T-cell (primary cell): ENCODE results near the gene KATNIP. TPM values are rescaled to one million over a fixed set of nuclear protein-coding genes. Genes with fewer than 3 reads are reported as not detected.

Experiments used
- ATAC-seq, 4 experiments: fragments of 200-7000 bp in 3 of 4; fragments of 150-1000 bp in 1 of 4; cut with Tn5 transposase; replicated peaks in 1 of 4; 1 replicate in 3 of 4; 2 replicates in 1 of 4; pipeline ENCODE4 v1.10.0; 2021; ENCODE audit warnings: moderate library complexity in 3 of 4, mild to moderate bottlenecking in 2 of 4, moderate number of reproducible peaks in 1 of 4
- CTCF ChIA-PET, 2 donors: fragments of 300-600 bp; sonication (Branson Sonifier 250); formaldehyde crosslinking; loops; one replicate each; lab custom pipeline; 2022; ENCODE audit warnings: antibody characterized with exemption in 2 of 2; lab: Charles Lee
- POLR2A ChIA-PET, 2 donors: fragments of 300-600 bp; sonication (Branson Sonifier 250); formaldehyde crosslinking; loops; one replicate each; lab custom pipeline; 2022; ENCODE audit warnings: antibody characterized with exemption in 2 of 2; lab: Charles Lee
- DNase-seq, 35 experiments: peaks; one replicate each; pipeline versions ENCODE4 v3.0.0 to v3.0.0-alpha.2; 2013 to 2023
- H3K27ac ChIP-seq: one replicate; pipeline ENCODE4 v1.5.1; 2013; ENCODE audit warnings: low read length
- H3K27me3 ChIP-seq, 2 experiments: replicated peaks in 1 of 2; 1 replicate in 1 of 2; 2 replicates in 1 of 2; pipeline versions ENCODE4 v1.6.1 to v1.7.0; 2013; ENCODE audit warnings: low read length in 1 of 2, mixed read lengths in 1 of 2; ENCODE audit not compliant: control insufficient read depth in 2 of 2, insufficient read depth in 2 of 2; ENCODE audit errors: extremely low read depth in 1 of 2
- H3K36me3 ChIP-seq, 2 donors: 1 replicate in 1 of 2; 2 replicates in 1 of 2; pipeline versions ENCODE4 v1.6.1 to v1.7.0; 2013; ENCODE audit warnings: low read length in 1 of 2; ENCODE audit not compliant: control insufficient read depth in 2 of 2, insufficient read depth in 1 of 2; ENCODE audit errors: extremely low read depth in 1 of 2
- H3K4me1 ChIP-seq, 2 experiments: 1 replicate in 1 of 2; 2 replicates in 1 of 2; pipeline versions ENCODE4 v1.6.1 to v1.7.0; 2013; ENCODE audit warnings: low read length in 2 of 2, mixed read lengths in 1 of 2; ENCODE audit not compliant: insufficient read depth in 2 of 2, control insufficient read depth in 1 of 2; ENCODE audit errors: extremely low read depth in 1 of 2
- H3K4me3 ChIP-seq, 2 donors: 1 replicate in 1 of 2; 2 replicates in 1 of 2; pipeline versions ENCODE4 v1.5.1 to v1.7.0; 2013; ENCODE audit warnings: mild to moderate bottlenecking in 2 of 2, low read length in 1 of 2, moderate library complexity in 1 of 2; ENCODE audit not compliant: control insufficient read depth in 1 of 2; ENCODE audit errors: extremely low read depth in 1 of 2
- H3K9me3 ChIP-seq: 2 replicates; pipeline ENCODE4 v1.7.0; 2013
- H3K27ac Mint-ChIP-seq, 2 donors: one replicate each; pipeline ENCODE4 v1.8.0; 2020 to 2021; ENCODE audit warnings: mild to moderate bottlenecking in 2 of 2, mixed read lengths in 2 of 2
- H3K27me3 Mint-ChIP-seq, 2 donors: one replicate each; pipeline ENCODE4 v1.8.0; 2021 to 2022; ENCODE audit warnings: mixed read lengths in 2 of 2
- H3K36me3 Mint-ChIP-seq: one replicate; pipeline ENCODE4 v1.8.0; 2021; ENCODE audit warnings: mixed read lengths
- H3K4me1 Mint-ChIP-seq, 3 donors: one replicate each; pipeline ENCODE4 v1.8.0; 2020 to 2022; ENCODE audit warnings: mixed read lengths in 3 of 3, mild to moderate bottlenecking in 1 of 3
- H3K4me3 Mint-ChIP-seq, 3 donors: one replicate each; pipeline ENCODE4 v1.8.0; 2020 to 2022; ENCODE audit warnings: mild to moderate bottlenecking in 3 of 3, mixed read lengths in 3 of 3, moderate library complexity in 3 of 3
- H3K9me3 Mint-ChIP-seq, 3 donors: one replicate each; pipeline ENCODE4 v1.8.0; 2020 to 2022; ENCODE audit warnings: mixed read lengths in 3 of 3
- WGBS: methylation state at CpG from one replicate; pipeline ENCODE4 v1.1.5; 2013; ENCODE audit warnings: missing lambda C conversion rate; ENCODE audit not compliant: insufficient coverage; 5-methylcytosine and 5-hydroxymethylcytosine counted together
- total RNA-seq, 35 experiments: library from RNA in 6 of 35; stranded (reverse) in 6 of 35; fragments of 120-200 nt in 1 of 35; gene quantifications; one replicate each; pipeline versions ENCODE4 v1.2.1 to v1.2.4 and lab custom pipeline; 2013 to 2026

Gene KATNIP
- total RNA-seq, 5 donors from 2014 or later (not counting 1 experiment from before 2014, with no cell fraction given): 14.6 to 26.8 (median 18.7) TPM

DNA sequence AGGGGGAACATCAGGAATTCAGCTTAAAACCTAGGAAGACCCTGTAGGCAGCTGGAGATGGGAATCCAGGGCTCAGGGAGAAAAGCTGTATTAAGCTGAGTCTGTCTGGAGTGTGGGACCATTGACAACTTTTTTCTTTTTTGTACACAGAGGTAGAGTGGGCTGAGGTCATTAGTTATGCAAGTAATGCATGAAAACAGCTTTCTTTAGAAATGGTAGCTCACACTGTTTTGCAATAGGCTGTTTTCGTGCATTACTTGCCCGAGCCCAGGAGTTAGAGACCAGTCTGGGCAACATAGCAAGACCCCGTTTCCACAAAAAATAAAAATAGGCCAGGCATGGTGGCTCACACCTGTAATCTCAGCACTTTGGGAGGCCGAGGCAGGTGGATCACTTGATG lies 46.5 kb downstream of the KATNIP start:
- Histone ChIP-seq H3K27me3 (no peaks in the 10 kb centered on the region), H3K4me3 (no peak overlapping the region), H3K36me3 (no peaks in the 10 kb centered on the region), H3K27ac (no peak overlapping the region), H3K4me1 (no peaks in the 10 kb centered on the region), H3K9me3 (no peaks in the 10 kb centered on the region)
- Mint-ChIP-seq H3K4me1 (no peaks in the 10 kb centered on the region), H3K4me3 (no peak overlapping the region), H3K27me3 (no peaks in the 10 kb centered on the region), H3K27ac (no peak overlapping the region), H3K9me3 (no peaks in the 10 kb centered on the region), H3K36me3 (peaks cover 23% of the 10 kb centered on the region)
- ChIA-PET POLR2A (no interaction called here), CTCF (no interaction called here)
- no peak for DNase-seq
- no peak for ATAC-seq
- 96% methylated on average over 4 of the region's 4 CpGs for WGBS

DNA sequence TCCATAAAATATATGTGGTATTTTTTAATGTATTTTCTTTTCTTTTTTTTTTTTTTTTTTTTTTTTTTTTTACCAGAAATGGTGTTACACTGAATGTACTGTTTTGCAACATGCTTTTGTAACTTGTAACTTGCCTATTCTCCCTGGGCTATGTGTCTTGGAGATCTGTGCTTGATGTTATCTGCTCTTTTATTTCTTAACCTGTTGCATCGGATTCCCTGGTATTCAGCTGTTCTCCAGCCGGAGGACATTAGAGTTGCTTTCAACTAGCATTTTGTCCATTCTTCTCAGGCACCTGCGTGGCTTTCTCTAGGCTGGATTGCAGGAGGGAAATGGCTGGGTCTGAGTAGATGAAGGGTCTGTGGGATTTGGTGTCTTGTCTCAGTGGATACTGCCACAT lies 47.4 kb downstream of the KATNIP start:
- ATAC-seq (no peak), DNase-seq (no peak)
- Mint-ChIP-seq H3K27me3 (no peaks in the 10 kb centered on the region), H3K4me1 (no peaks in the 10 kb centered on the region), H3K4me3 (no peak overlapping the region), H3K27ac (no peak overlapping the region), H3K9me3 (no peaks in the 10 kb centered on the region), H3K36me3 (peaks cover 17% of the 10 kb centered on the region)
- H3K27ac ChIP-seq: no peak overlapping the region
- H3K36me3 ChIP-seq: peaks cover 0 to 2% of the 10 kb centered on the region in 2 donors
- 92% methylated on average over 2 of the region's 3 CpGs for WGBS
- CTCF ChIA-PET: no interaction called here
- H3K4me3 ChIP-seq: no peak overlapping the region
- H3K9me3 ChIP-seq: no peaks in the 10 kb centered on the region
- POLR2A ChIA-PET: no interaction called here
- H3K4me1 ChIP-seq: no peaks in the 10 kb centered on the region
- H3K27me3 ChIP-seq: no peaks in the 10 kb centered on the region

DNA sequence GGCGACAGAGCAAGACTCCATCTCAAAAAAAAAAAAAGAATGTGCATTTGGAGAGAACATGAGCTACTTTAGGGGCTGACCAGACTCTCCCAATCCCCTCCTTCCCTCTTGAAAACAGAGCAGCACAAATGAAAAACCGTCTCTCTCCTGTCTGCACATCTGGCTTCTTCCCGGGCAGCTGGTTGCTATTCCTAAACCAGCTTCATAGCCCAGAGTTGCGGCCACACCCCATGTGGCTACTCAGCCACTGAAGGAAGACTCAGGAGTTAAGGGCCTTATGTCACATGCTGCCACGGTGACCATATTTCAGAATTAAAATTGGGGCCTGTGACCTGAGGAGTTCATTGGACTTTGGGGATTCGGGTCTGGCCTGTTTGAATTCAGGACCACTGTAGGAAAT lies 48.3 kb downstream of the KATNIP start:
- POLR2A ChIA-PET: interaction anchor here in 1 of 2 donors (0.6 kb wide), 1 partner anchor 991 kb away, joined by 3 read pairs; no protein-coding TSS in a partner anchor
- H3K27me3 Mint-ChIP-seq: no peaks in the 10 kb centered on the region
- no peak overlapping the region for H3K4me3 Mint-ChIP-seq

DNA sequence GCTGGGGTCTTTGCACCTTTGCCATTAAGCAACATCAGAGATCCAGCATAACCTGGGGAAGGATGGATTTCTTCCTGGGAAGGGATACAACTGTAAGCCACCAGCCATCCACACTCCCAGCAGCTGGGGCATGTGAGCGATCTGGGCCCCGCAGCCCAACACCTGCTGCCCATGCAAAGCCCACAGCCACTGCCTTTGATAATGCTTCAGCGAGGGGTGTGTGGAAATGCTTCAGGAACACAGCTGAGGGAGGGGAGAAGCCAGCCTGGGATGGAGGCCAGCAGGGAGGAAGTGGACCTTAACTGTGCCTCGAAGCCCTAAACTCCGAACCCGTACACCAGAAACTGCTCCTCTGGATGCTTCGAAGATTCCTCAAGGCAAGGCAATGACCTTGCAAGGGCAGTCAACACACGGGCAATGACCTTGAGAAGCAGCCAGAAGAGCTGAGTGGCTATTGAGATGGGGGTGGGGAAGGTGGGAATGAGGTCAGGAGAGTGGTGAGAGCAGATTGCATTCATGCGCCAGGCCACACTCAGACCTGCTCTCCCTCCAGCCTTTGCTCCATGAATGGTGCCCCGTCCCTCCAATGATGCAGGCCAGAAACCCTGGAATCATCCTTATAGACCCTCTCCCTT lies 49.1 kb downstream of the KATNIP start:
- Histone ChIP-seq H3K4me3 (no peak overlapping the region), H3K4me1 (no peaks in the 10 kb centered on the region), H3K27ac (no peak overlapping the region), H3K27me3 (no peaks in the 10 kb centered on the region), H3K9me3 (no peaks in the 10 kb centered on the region), H3K36me3 (peaks cover 0 to 2% of the 10 kb centered on the region in 2 donors)
- no peak overlapping the region for H3K4me3 Mint-ChIP-seq
- H3K27me3 Mint-ChIP-seq: no peaks in the 10 kb centered on the region
- ATAC-seq (no peak), DNase-seq (no peak)
- ChIA-PET POLR2A (no interaction called here), CTCF (no interaction called here)
- H3K4me1 Mint-ChIP-seq: no peaks in the 10 kb centered on the region
- peaks cover 18% of the 10 kb centered on the region for H3K36me3 Mint-ChIP-seq
- H3K9me3 Mint-ChIP-seq: no peaks in the 10 kb centered on the region
- H3K27ac Mint-ChIP-seq: no peak overlapping the region
- WGBS: 95% methylated on average over 8 of the region's 10 CpGs

More for the DNA sequence above, 48.3 kb downstream of the KATNIP start:
- H3K36me3 ChIP-seq: peaks cover 0 to 2% of the 10 kb centered on the region in 2 donors
- no peaks in the 10 kb centered on the region for H3K9me3 ChIP-seq
- WGBS: 91% methylated on average over 5 of the region's 6 CpGs
- no peak for DNase-seq
- ATAC-seq: no peak
- no peaks in the 10 kb centered on the region for H3K4me1 ChIP-seq
- peaks cover 18% of the 10 kb centered on the region for H3K36me3 Mint-ChIP-seq
- H3K27me3 ChIP-seq: no peaks in the 10 kb centered on the region
- no peak overlapping the region for H3K27ac ChIP-seq
- H3K4me1 Mint-ChIP-seq: no peaks in the 10 kb centered on the region
- CTCF ChIA-PET: interaction anchor here in 1 of 2 donors (0.5 kb wide), 1 partner anchor 311 kb away, joined by 3 read pairs; no protein-coding TSS in a partner anchor
- H3K4me3 ChIP-seq: no peak overlapping the region
- no peak overlapping the region for H3K27ac Mint-ChIP-seq
- H3K9me3 Mint-ChIP-seq: no peaks in the 10 kb centered on the region

DNA sequence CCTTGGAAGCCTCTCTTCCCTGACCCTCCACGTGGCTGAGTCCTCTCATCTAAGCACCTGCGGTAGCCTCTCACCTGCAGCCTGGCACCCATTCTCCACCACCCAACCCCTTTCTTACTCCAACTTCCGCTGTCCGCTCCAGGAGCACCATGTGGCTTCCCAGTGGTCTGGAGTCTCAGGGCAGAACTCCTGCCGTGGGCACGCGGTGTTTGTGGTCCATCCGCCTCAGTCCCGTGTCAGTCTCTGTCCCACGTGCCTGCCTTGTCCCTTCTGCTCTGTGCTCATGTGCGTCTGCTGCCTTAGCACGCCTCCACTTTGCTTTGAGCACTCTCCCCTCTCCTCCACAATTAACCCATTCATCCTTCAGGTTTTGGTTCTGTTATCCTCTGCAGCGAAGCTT lies 49.7 kb downstream of the KATNIP start:
- peaks cover 0 to 2% of the 10 kb centered on the region in 2 donors for H3K36me3 ChIP-seq
- ChIA-PET CTCF (no interaction called here), POLR2A (no interaction called here)
- no peaks in the 10 kb centered on the region for H3K4me1 ChIP-seq
- Mint-ChIP-seq H3K36me3 (peaks cover 20% of the 10 kb centered on the region), H3K27me3 (no peaks in the 10 kb centered on the region), H3K4me3 (no peak overlapping the region), H3K27ac (no peak overlapping the region), H3K4me1 (no peaks in the 10 kb centered on the region), H3K9me3 (no peaks in the 10 kb centered on the region)
- no peak overlapping the region for H3K27ac ChIP-seq
- WGBS: 95% methylated on average over 12 of the region's 13 CpGs
- no peak overlapping the region for H3K4me3 ChIP-seq
- no peaks in the 10 kb centered on the region for H3K9me3 ChIP-seq
- no peaks in the 10 kb centered on the region for H3K27me3 ChIP-seq
- DNase-seq (no peak), ATAC-seq (no peak)

Other genes starting within 250 kb of the KATNIP start
- gene IL4R, start 236.2 kb upstream of the KATNIP start, total RNA-seq: 100 to 1,000 TPM; 186 to 281 (median 221) TPM
- gene IL21R, start 148.0 kb upstream of the KATNIP start, total RNA-seq: 10 to 100 TPM; 35.6 to 44.3 (median 38.2) TPM
- gene GTF3C1, start 231 bp upstream of the KATNIP start, total RNA-seq: 10 to 100 TPM; 60.3 to 72.8 (median 61.4) TPM